HG03432 (cell line): ENCODE data around the gene CALML4.
"Not testable (repeated sequence)": the region's sequence is repeated elsewhere in the genome, so short reads cannot be mapped to it uniquely, and the experiment has no call there.

Source experiments
- ATAC-seq: cut with Tn5 transposase; IDR thresholded peaks from one replicate; pipeline ENCODE4 v1.9.1; 2021; ENCODE audit warnings: mild to moderate bottlenecking, moderate library complexity; ENCODE audit not compliant: unreplicated experiment

The CALML4 gene

DNA sequence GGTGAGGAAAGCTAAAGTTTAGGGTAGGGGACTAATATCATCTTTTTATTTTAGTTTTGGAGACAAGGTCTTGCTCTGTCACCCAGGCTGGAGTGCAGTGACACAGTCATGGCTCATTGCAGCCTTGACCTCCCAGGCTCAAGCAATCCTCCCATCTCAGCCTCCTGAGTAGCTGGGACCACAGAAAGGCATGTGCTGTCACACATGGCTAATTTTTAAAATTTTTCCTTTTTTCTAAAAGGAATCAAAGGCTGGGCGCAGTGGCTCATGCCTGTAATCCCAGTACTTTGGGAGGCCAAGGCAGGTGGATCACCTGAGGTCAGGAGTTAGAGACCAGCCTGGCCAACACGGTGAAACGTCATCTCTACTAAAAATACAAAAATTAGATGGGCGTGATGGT lies 20.3 kb upstream of the CALML4 start:
- not testable (repeated sequence) for ATAC-seq

- ATAC-seq: peak; percentile 24
These were observed 19.6 kb upstream of the CALML4 start for GRCh38 chr15:68224546-68225250.

DNA sequence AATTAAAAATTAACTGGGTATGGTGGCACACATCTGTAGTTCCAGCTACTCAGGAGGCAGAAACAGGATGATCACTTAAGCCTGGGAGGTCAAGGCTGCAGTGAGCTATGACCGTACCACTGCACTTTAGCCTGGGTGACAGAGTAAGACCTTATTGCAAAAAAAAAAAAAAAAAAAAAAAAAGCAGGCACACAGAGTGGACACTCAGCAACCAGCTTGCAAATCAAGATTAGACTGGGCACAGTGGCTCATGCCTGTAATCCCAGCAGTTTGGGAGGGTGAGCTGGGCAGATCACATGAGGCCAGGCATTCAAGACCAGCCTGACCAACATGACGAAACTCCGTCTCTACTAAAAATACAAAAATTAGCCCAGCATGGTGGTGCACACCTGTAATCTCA lies 19.0 kb upstream of the CALML4 start:
- no peak for ATAC-seq

DNA sequence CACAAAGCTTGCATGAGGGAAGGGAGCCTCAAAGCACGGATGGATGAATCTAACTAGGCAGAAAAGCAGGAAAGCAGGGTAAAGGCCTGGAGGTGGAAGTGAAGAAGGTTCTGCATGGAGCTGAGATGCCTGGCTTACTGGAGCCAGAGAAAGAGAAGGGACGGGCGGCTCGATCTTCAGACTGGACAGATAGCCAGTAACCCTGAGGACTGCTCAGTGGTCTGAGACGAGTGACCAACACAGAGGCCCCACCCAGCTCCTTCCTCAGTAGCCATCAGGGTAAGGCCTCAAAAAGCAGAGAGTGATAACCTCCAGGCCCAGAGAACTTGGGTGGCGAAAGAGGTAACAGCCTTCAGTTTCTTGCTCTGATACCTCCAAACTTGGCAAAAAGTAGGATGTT lies 18.0 kb upstream of the CALML4 start:
- ATAC-seq: no peak

DNA sequence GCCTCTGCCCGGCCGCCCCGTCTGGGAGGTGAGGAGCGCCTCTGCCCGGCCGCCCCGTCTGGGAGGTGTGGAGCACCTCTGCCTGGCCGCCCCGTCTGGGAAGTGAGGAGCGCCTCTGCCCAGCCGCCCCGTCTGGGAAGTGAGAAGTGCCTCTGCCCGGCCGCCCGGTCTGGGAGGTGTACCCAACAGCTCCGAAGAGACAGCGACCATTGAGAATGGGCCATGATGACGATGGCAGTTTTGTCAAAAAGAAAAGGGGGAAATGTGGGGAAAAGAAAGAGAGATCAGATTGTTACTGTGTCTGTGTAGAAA lies 17.3 kb upstream of the CALML4 start:
- ATAC-seq: not testable (repeated sequence)

DNA sequence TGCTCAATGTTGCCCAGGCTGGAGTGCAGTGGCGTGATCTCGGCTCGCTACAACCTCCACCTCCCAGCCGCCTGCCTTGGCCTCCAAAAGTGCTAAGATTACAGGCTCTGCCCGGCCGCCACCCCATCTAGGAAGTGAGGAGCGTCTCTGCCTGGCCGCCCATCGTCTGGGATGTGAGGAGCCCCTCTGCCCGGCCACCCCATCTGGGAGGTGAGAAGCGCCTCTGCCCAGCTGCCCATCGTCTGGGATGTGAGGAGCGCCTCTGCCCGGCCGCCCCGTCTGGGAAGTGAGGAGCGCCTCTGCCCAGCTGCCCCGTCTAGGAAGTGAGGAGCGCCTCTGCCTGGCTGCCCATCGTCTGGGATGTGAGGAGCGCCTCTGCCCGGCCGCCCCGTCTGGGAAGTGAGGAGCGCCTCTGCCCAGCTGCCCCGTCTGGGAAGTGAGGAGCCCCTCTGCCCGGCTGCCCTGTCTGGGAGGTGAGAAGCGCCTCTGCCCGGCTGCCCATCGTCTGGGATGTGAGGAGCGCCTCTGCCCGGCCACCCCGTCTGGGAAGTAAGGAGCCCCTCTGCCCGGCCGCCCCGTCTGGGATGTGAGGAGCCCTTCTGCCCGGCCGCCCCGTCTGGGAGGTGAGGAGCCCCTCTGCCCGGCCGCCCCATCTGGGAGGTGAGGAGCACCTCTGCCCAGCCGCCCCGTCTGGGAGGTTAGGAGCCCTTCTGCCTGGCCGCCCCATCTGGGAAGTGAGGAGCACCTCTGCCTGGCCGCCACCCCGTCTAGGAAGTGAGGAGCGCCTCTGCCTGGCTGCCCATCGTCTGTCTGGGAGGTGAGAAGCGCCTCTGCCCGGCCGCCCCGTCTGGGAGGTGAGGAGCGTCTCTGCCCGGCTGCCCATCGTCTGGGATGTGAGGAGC lies 16.6 kb upstream of the CALML4 start:
- ATAC-seq: not testable (repeated sequence)

DNA sequence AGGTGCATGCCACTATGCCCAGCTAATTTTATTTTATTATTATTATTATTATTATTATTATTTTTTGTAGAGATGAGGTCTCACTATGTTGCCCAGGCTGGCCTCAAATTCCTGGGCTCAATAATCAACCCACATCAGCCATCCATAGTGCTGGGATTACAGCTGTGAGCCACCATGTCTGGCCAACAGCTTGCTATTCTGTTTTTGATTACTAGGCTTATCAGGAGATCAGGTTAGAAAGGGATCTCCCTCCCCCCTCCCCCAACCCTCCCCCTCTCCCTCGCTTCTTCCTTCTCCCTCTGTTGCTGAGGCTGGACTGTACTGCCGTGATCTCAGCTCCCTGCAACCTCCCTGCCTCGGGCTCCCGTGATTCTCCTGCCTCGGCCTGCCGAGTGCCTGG lies 15.8 kb upstream of the CALML4 start:
- no peak for ATAC-seq

GRCh38 chr15:68220489-68220888 lies 15.4 kb upstream of the CALML4 start:
- no peak for ATAC-seq

DNA sequence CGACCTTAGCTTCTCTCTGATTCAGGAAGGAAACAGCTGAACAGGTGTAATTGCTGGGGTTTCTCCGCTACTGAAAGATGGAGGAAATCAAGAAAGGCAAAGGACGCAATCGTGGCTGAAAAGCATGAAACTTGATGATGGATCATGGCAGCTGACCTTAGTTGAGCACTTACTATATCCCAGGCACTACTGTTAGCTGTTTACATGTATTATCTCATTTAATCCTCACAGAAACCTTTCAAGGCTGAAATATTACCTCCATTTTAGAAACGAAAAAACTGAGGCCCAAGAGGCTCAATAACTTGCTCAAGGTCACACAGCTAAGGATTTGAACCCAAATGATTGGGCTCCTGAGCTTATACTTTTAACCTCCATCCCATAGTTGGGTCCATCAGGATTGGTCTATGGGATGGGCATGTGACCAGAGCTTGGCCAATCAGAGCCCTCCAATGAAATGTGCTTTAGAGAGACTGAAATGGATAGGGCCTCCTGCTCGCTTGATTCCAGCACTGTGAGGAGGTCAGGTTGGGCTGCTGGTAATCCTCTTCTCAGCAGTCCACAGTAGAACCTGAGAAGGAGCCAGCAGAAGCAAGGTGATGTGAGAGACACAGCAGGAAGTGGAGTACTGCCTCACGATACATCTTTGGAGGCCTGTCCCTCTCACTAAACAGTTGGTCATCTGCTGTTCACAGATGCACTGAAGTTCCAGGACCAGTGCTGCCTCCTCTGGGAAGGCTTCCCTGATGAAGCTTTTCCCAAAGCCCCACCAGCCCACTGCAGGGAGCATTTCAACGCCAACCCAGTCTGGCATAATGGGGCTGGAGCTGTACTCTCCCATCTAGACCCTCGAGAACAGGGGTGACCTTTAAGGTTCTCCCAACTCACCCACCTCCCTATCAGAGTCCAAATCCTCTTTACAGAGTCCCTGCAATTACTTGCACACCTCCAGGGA lies 14.0 kb upstream of the CALML4 start:
- ATAC-seq: no peak

- no peak for ATAC-seq
These were observed 13.2 kb upstream of the CALML4 start for GRCh38 chr15:68218331-68218730.

GRCh38 chr15:68217341-68217740 lies 12.2 kb upstream of the CALML4 start:
- no peak for ATAC-seq

- no peak for ATAC-seq
These were observed 9.7 kb upstream of the CALML4 start for GRCh38 chr15:68214838-68215254.

DNA sequence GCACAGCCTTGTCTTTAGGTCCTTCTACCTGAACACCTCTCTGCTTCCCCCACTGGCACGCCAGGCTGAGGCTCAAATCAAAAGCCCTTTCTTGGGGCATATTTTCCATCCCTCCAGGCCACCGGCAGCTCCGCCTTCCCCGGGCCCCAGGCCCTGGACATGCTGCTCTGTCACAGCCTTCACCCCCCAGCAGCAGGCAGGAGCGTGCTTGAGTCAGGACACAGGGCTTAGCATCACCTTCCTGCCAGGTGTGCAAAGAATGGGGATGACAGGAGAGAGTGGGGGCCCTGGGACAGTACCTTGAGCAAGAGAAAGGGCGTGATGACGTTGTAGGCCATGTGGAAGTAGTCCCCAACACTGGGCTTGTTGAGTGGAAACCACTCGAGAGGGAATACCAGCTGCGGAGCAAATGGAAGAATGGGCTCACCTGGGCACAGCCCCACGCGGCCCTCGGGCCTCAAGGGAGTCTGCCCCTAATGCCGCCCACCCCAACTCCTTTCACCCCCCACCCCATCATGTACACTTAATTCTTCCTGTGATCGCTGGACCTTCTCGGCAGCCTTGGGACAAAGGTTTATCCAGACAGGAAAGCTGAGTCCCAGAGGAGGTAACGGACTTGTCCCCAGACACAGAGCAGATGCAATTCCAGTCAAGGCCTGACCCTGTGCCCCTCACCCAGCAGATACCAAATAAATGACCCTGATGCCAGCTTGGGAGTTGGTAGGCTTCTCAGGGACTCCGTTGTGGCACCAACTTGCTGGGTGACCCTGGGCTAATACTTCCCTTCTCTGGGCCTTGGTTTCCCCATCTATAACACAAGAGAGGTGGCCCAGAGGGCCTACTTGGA lies 9.1 kb upstream of the CALML4 start:
- ATAC-seq: no peak

- ATAC-seq: not testable (repeated sequence)
These were observed 8.3 kb upstream of the CALML4 start for GRCh38 chr15:68213491-68213845.

- no peak for ATAC-seq
These were observed 6.7 kb upstream of the CALML4 start for GRCh38 chr15:68211656-68212320.

GRCh38 chr15:68210821-68211655 lies 5.9 kb upstream of the CALML4 start:
- no peak for ATAC-seq

GRCh38 chr15:68210409-68210756 lies 5.3 kb upstream of the CALML4 start:
- ATAC-seq: no peak

- ATAC-seq: peak; percentile 55
These were observed 4.7 kb upstream of the CALML4 start for GRCh38 chr15:68209735-68210408.
